GM23338 (cell line): Measurements from ENCODE around the gene KATNAL1.

Source experiments
- CREB1 ChIP-seq: fragments of 250-450 bp; sonication (Bioruptor Pico); IDR thresholded peaks from 2 replicates; pipeline ENCODE4 v1.5.0; 2020; ENCODE audit warnings: low read depth, mild to moderate bottlenecking, moderate library complexity
- ETS1 ChIP-seq: IDR thresholded peaks from 2 replicates; pipeline ENCODE4 v1.6.1; 2016; ENCODE audit warnings: antibody characterized with exemption
- EZH2 ChIP-seq: fragments of 200-600 bp; sonication (generic); IDR thresholded peaks from one replicate; pipeline ENCODE4 v1.8.0; 2017; ENCODE audit warnings: antibody characterized with exemption, mild to moderate bottlenecking, low read depth; ENCODE audit not compliant: unreplicated experiment
- EZH2phosphoT487 ChIP-seq: fragments of 200-600 bp; sonication (generic); IDR thresholded peaks from one replicate; pipeline ENCODE4 v1.8.1; 2018; ENCODE audit warnings: antibody characterized with exemption; ENCODE audit not compliant: unreplicated experiment
- JUNB ChIP-seq: IDR thresholded peaks from one replicate; pipeline ENCODE4 v1.6.1; 2016; ENCODE audit warnings: antibody characterized with exemption; ENCODE audit not compliant: unreplicated experiment
- NANOG ChIP-seq: IDR thresholded peaks from 2 replicates; pipeline ENCODE4 v1.6.1; 2016; ENCODE audit warnings: antibody characterized with exemption, borderline replicate concordance
- POLR2AphosphoS5 ChIP-seq: IDR thresholded peaks from 2 replicates; pipeline ENCODE4 v1.6.1; 2016; ENCODE audit warnings: antibody characterized with exemption, low read depth
- STAT1 ChIP-seq: IDR thresholded peaks from one replicate; pipeline ENCODE4 v1.6.1; 2016; ENCODE audit warnings: antibody characterized with exemption; ENCODE audit not compliant: unreplicated experiment
- ZNF114 ChIP-seq: fragments of 250-450 bp; sonication (Bioruptor Pico); IDR thresholded peaks from 2 replicates; pipeline ENCODE4 v1.5.0; 2020; ENCODE audit warnings: mild to moderate bottlenecking, moderate library complexity
- ZNF331 ChIP-seq: fragments of 250-450 bp; sonication (Bioruptor Pico); IDR thresholded peaks from 2 replicates; pipeline ENCODE4 v1.5.0; 2020; ENCODE audit warnings: low read depth, mild to moderate bottlenecking, moderate library complexity
- TF ChIP-seq, protein P1 (sequence below), 2 experiments: fragments of 200-600 bp in 1 of 2; sonication (generic) in 1 of 2; conservative IDR thresholded peaks; 2 replicates each; pipeline versions ENCODE4 v1.5.1 to v1.6.1; 2016 to 2017; ENCODE audit warnings: antibody characterized with exemption in 2 of 2, low read depth in 2 of 2, mild to moderate bottlenecking in 2 of 2, moderate library complexity in 1 of 2
- TF ChIP-seq, protein P2 (sequence below): IDR thresholded peaks from one replicate; pipeline ENCODE4 v1.6.1; 2018; ENCODE audit warnings: antibody characterized with exemption; ENCODE audit not compliant: unreplicated experiment

- TF ChIP-seq, protein P1, sequence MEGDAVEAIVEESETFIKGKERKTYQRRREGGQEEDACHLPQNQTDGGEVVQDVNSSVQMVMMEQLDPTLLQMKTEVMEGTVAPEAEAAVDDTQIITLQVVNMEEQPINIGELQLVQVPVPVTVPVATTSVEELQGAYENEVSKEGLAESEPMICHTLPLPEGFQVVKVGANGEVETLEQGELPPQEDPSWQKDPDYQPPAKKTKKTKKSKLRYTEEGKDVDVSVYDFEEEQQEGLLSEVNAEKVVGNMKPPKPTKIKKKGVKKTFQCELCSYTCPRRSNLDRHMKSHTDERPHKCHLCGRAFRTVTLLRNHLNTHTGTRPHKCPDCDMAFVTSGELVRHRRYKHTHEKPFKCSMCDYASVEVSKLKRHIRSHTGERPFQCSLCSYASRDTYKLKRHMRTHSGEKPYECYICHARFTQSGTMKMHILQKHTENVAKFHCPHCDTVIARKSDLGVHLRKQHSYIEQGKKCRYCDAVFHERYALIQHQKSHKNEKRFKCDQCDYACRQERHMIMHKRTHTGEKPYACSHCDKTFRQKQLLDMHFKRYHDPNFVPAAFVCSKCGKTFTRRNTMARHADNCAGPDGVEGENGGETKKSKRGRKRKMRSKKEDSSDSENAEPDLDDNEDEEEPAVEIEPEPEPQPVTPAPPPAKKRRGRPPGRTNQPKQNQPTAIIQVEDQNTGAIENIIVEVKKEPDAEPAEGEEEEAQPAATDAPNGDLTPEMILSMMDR (conservative IDR thresholded peaks at IDR 0.05; ENCODE audit: low read depth in 2 of 2), result no peak
- TF ChIP-seq EZH2 (no peak), ZNF331 (CRISPR knock-in tag) (no peak), POLR2AphosphoS5 (no peak), CREB1 (CRISPR knock-in tag) (no peak), JUNB (no peak), ZNF114 (CRISPR knock-in tag) (no peak), ETS1 (no peak), EZH2phosphoT487 (no peak), NANOG (no peak), STAT1 (no peak)
- TF ChIP-seq, protein P2, sequence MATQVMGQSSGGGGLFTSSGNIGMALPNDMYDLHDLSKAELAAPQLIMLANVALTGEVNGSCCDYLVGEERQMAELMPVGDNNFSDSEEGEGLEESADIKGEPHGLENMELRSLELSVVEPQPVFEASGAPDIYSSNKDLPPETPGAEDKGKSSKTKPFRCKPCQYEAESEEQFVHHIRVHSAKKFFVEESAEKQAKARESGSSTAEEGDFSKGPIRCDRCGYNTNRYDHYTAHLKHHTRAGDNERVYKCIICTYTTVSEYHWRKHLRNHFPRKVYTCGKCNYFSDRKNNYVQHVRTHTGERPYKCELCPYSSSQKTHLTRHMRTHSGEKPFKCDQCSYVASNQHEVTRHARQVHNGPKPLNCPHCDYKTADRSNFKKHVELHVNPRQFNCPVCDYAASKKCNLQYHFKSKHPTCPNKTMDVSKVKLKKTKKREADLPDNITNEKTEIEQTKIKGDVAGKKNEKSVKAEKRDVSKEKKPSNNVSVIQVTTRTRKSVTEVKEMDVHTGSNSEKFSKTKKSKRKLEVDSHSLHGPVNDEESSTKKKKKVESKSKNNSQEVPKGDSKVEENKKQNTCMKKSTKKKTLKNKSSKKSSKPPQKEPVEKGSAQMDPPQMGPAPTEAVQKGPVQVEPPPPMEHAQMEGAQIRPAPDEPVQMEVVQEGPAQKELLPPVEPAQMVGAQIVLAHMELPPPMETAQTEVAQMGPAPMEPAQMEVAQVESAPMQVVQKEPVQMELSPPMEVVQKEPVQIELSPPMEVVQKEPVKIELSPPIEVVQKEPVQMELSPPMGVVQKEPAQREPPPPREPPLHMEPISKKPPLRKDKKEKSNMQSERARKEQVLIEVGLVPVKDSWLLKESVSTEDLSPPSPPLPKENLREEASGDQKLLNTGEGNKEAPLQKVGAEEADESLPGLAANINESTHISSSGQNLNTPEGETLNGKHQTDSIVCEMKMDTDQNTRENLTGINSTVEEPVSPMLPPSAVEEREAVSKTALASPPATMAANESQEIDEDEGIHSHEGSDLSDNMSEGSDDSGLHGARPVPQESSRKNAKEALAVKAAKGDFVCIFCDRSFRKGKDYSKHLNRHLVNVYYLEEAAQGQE, result no peak
Measured at GRCh38 chr13:30331331-30331771, 24.0 kb upstream of the KATNAL1 start.
